ENCODE measurements around the gene NDST3. TPM values are rescaled to one million over a fixed set of nuclear protein-coding genes. Genes with fewer than 3 reads are reported as not detected.
A peak's percentile ranks its signal among the peaks of the same experiment; 100 is the strongest.

Gene NDST3
- polyA plus RNA-seq, 1 of the 3 experiments (the other 2 are of a cell fraction) = 1.2 TPM

- TF ChIP-seq, protein P1, sequence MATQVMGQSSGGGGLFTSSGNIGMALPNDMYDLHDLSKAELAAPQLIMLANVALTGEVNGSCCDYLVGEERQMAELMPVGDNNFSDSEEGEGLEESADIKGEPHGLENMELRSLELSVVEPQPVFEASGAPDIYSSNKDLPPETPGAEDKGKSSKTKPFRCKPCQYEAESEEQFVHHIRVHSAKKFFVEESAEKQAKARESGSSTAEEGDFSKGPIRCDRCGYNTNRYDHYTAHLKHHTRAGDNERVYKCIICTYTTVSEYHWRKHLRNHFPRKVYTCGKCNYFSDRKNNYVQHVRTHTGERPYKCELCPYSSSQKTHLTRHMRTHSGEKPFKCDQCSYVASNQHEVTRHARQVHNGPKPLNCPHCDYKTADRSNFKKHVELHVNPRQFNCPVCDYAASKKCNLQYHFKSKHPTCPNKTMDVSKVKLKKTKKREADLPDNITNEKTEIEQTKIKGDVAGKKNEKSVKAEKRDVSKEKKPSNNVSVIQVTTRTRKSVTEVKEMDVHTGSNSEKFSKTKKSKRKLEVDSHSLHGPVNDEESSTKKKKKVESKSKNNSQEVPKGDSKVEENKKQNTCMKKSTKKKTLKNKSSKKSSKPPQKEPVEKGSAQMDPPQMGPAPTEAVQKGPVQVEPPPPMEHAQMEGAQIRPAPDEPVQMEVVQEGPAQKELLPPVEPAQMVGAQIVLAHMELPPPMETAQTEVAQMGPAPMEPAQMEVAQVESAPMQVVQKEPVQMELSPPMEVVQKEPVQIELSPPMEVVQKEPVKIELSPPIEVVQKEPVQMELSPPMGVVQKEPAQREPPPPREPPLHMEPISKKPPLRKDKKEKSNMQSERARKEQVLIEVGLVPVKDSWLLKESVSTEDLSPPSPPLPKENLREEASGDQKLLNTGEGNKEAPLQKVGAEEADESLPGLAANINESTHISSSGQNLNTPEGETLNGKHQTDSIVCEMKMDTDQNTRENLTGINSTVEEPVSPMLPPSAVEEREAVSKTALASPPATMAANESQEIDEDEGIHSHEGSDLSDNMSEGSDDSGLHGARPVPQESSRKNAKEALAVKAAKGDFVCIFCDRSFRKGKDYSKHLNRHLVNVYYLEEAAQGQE (IDR thresholded peaks at IDR 0.05; ENCODE audit: low read depth, low read length) = no peak
- TF ChIP-seq RFX5 (IDR thresholded peaks at IDR 0.05; ENCODE audit: low read length) (no peak), EZH2phosphoT487 (IDR thresholded peaks at IDR 0.05; ENCODE audit: borderline replicate concordance, low read depth) (no peak), RXRA (IDR thresholded peaks at IDR 0.05; ENCODE audit: borderline replicate concordance, low read depth) (0 out of 2 replicates have a peak, but pooled peaks have one; percentile 28), USF2 (IDR thresholded peaks at IDR 0.05; ENCODE audit: borderline replicate concordance, low read depth, low read length) (no peak), MAX (IDR thresholded peaks at IDR 0.05; ENCODE audit: low read depth) (no peak), GABPA (IDR thresholded peaks at IDR 0.05; ENCODE audit: low read depth) (no peak), SMC3 (IDR thresholded peaks at IDR 0.05; ENCODE audit: low read depth, low read length) (no peak), ELF1 (IDR thresholded peaks at IDR 0.05) (no peak), NRF1 (IDR thresholded peaks at IDR 0.05; ENCODE audit: low read depth, low read length) (no peak), MXI1 (IDR thresholded peaks at IDR 0.05; ENCODE audit: low read depth, low read length) (no peak), EP300 (IDR thresholded peaks at IDR 0.05; ENCODE audit: borderline replicate concordance in 1 of 2, low read depth in 1 of 2, low read length in 1 of 2) (peak in 1 of 2 experiments; percentile 54; a peak in 1 of 4 replicates), JUND (IDR thresholded peaks at IDR 0.05) (peak; percentile 77), GATA2 (CRISPR knock-in tag; IDR thresholded peaks at IDR 0.05) (no peak), TAF1 (IDR thresholded peaks at IDR 0.05; ENCODE audit: borderline replicate concordance, low read depth, low read length) (no peak), POLR2AphosphoS5 (IDR thresholded peaks at IDR 0.05; ENCODE audit: low read depth, low read length) (peak; percentile 51; the same call in 1 of the 2 replicates), SIN3A (IDR thresholded peaks at IDR 0.05; ENCODE audit: borderline replicate concordance, low read depth, low read length) (no peak), YY1 (IDR thresholded peaks at IDR 0.05; ENCODE audit: low read depth) (no peak)
- TF ChIP-seq, protein P2, sequence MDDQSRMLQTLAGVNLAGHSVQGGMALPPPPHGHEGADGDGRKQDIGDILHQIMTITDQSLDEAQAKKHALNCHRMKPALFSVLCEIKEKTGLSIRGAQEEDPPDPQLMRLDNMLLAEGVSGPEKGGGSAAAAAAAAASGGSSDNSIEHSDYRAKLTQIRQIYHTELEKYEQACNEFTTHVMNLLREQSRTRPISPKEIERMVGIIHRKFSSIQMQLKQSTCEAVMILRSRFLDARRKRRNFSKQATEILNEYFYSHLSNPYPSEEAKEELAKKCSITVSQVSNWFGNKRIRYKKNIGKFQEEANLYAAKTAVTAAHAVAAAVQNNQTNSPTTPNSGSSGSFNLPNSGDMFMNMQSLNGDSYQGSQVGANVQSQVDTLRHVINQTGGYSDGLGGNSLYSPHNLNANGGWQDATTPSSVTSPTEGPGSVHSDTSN (IDR thresholded peaks at IDR 0.05) = peak; percentile 81
Observed at GRCh38 chr4:118290951-118291350, 256.7 kb downstream of the NDST3 start (continued).

Data from SK-N-SH (cell line).